SK-N-MC (cell line): ENCODE data around the gene ACSM6.

Source experiments
- EZH2 ChIP-seq: fragments of 200-600 bp; sonication (generic); IDR thresholded peaks from one replicate; pipeline ENCODE4 v1.6.1; 2017; ENCODE audit warnings: antibody characterized with exemption
- FOXP2 ChIP-seq: optimal IDR thresholded peaks from 2 replicates; pipeline ENCODE3; 2011; ENCODE audit warnings: mild to moderate bottlenecking, moderate library complexity; ENCODE audit not compliant: insufficient read depth; ENCODE audit errors: extremely low read length, control extremely low read depth

- TF ChIP-seq EZH2 (no peak), FOXP2 (no peak)
These were observed 20.8 kb downstream of the ACSM6 start for GRCh38 chr10:95214793-95215192.
